Caco-2 (cell line): ENCODE data around the gene SLC12A7. TPM values are rescaled to one million over a fixed set of nuclear protein-coding genes. Genes with fewer than 3 reads are reported as not detected.

ENCODE experiments used
- BruUV-seq: library from RNA; stranded (reverse); fragments of 400-500 nt; replicated peaks from 2 replicates; lab custom pipeline; 2021; lab: Mats Ljungman, UMichigan
- CTCF ChIA-PET: fragments of 300-600 bp; sonication (Branson Sonifier 250); formaldehyde crosslinking; loops from one replicate; lab custom pipeline; 2022; ENCODE audit warnings: antibody characterized with exemption; lab: Charles Lee
- POLR2A ChIA-PET: fragments of 300-600 bp; sonication (Branson Sonifier 250); formaldehyde crosslinking; loops from one replicate; lab custom pipeline; 2022; ENCODE audit warnings: antibody characterized with exemption; lab: Charles Lee
- DNase-seq, 2 experiments: peaks; one replicate each; pipeline versions ENCODE4 v3.0.0 to v3.0.0-alpha.2; 2020 to 2022
- H3K27me3 ChIP-seq: replicated peaks from 2 replicates; pipeline ENCODE4 v1.6.0; 2011; ENCODE audit warnings: low read length; ENCODE audit not compliant: control insufficient read depth, insufficient read depth
- H3K36me3 ChIP-seq: 2 replicates; pipeline ENCODE4 v1.5.1; 2011; ENCODE audit warnings: low read length; ENCODE audit not compliant: control insufficient read depth, insufficient read depth
- H3K4me1 ChIP-seq: fragments of 250-450 bp; sonication (Bioruptor Pico); 2 replicates; pipeline ENCODE4 v1.5.1; 2020; ENCODE audit warnings: mild to moderate bottlenecking
- H3K4me3 ChIP-seq: 2 replicates; pipeline ENCODE4 v1.5.1; 2011; ENCODE audit warnings: low read depth, mild to moderate bottlenecking, control low read depth, low read length
- H3K9me3 ChIP-seq: fragments of 250-450 bp; sonication (Bioruptor Pico); 2 replicates; pipeline ENCODE4 v1.5.1; 2020; ENCODE audit warnings: mild to moderate bottlenecking, moderate library complexity
- H3K27ac Mint-ChIP-seq: one replicate; pipeline ENCODE4 v1.8.0; 2022; ENCODE audit warnings: mixed read lengths; ENCODE audit not compliant: unreplicated experiment
- H3K27me3 Mint-ChIP-seq: one replicate; pipeline ENCODE4 v1.8.0; 2022; ENCODE audit warnings: mixed read lengths; ENCODE audit not compliant: insufficient read depth, unreplicated experiment
- H3K36me3 Mint-ChIP-seq: one replicate; pipeline ENCODE4 v1.8.0; 2022; ENCODE audit warnings: mild to moderate bottlenecking, mixed read lengths; ENCODE audit not compliant: insufficient read depth, unreplicated experiment
- H3K4me1 Mint-ChIP-seq: one replicate; pipeline ENCODE4 v1.8.0; 2022; ENCODE audit warnings: low read depth, mixed read lengths; ENCODE audit not compliant: unreplicated experiment
- H3K4me3 Mint-ChIP-seq: one replicate; pipeline ENCODE4 v1.8.0; 2022; ENCODE audit warnings: mild to moderate bottlenecking, moderate library complexity, mixed read lengths; ENCODE audit not compliant: unreplicated experiment
- H3K9me3 Mint-ChIP-seq: one replicate; pipeline ENCODE4 v1.8.0; 2022; ENCODE audit warnings: mixed read lengths; ENCODE audit not compliant: unreplicated experiment
- intact Hi-C: fragments of 100-400 bp; cut with micrococcal nuclease; formaldehyde crosslinking; loops from one replicate; pipeline ENCODE4 v1.10.0; 2022; ENCODE audit not compliant: unreplicated experiment
- total RNA-seq: library from RNA; stranded (reverse); gene quantifications from 2 replicates; pipeline ENCODE4 v1.2.3, GENCODE V29; 2022
- TF ChIP-seq, protein P1 (sequence below), 2 experiments: fragments of 200-600 bp in 1 of 2; IDR thresholded peaks; 1 replicate in 1 of 2; 2 replicates in 1 of 2; pipeline versions ENCODE4 v1.5.1 to v1.8.0; 2011 to 2022; ENCODE audit warnings: antibody characterized with exemption in 1 of 2, control low read depth in 1 of 2, inconsistent platforms in 1 of 2, low read depth in 1 of 2, low read length in 1 of 2, mild to moderate bottlenecking in 1 of 2, moderate library complexity in 1 of 2; ENCODE audit not compliant: insufficient read depth in 1 of 2, severe bottlenecking in 1 of 2, unreplicated experiment in 1 of 2

SLC12A7 gene
- total RNA-seq, 1 experiment from 2014 or later: 41.7 TPM

DNA sequence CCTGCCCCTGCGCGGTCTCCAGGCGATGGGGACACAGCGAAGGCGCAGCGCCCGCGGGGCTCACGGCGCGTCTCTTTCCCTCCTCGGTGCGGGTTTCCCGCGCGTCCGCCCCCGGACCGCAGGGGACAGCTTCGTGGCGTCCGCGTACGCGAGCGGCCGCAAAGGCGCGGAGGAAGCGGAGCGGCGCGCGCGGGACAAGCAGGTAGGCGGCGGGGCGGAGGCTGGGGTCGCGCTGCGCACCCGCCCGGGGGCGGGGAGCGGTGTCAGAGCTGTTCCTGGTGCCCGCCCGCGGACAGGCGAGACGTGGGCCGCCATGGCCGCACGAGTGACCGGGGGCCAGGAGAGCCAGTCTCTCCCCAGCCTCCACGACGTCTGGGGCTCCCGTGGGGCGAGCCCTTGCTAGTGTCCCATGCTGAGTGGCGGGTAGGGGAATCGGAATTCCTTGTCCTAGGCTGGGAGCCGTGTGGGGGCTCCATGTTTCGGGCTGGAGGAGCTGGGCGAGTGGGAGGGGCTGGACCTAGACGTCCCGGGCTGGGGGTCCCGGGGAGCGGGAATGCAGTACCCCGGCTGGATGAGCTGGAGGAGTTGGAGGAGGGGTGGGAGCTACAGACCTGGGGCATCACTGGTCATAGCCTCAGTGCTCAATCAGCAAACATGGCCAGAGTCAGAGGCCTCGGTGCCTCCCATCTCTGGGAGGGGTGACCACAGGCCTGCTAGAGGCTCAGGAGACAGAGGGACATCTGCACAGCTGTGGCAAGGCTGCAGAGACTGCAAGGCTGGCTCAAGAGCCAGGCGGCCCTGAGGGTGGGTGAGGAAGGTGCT is 102.3 kb downstream of the SLC12A7 start:
- H3K27me3 ChIP-seq: no peaks in the 10 kb centered on the region
- intact Hi-C loops: loop anchor here (1.0 kb wide), 2 partner anchors 19 to 86 kb away; no protein-coding TSS in a partner anchor
- H3K4me3 ChIP-seq: peak overlapping the region; percentile 50
- ChIA-PET POLR2A (interaction anchor here (0.6 kb wide), 1 partner anchor 137 kb away, joined by 4 read pairs; no protein-coding TSS in a partner anchor), CTCF (interaction anchor here (0.6 to 3.2 kb wide), 13 partner anchors 10 to 131 kb away, joined by 3 to 46 read pairs (median 5); no protein-coding TSS in a partner anchor)
- TF ChIP-seq, protein P1, sequence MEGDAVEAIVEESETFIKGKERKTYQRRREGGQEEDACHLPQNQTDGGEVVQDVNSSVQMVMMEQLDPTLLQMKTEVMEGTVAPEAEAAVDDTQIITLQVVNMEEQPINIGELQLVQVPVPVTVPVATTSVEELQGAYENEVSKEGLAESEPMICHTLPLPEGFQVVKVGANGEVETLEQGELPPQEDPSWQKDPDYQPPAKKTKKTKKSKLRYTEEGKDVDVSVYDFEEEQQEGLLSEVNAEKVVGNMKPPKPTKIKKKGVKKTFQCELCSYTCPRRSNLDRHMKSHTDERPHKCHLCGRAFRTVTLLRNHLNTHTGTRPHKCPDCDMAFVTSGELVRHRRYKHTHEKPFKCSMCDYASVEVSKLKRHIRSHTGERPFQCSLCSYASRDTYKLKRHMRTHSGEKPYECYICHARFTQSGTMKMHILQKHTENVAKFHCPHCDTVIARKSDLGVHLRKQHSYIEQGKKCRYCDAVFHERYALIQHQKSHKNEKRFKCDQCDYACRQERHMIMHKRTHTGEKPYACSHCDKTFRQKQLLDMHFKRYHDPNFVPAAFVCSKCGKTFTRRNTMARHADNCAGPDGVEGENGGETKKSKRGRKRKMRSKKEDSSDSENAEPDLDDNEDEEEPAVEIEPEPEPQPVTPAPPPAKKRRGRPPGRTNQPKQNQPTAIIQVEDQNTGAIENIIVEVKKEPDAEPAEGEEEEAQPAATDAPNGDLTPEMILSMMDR (IDR thresholded peaks at IDR 0.05; ENCODE audit: insufficient read depth in 1 of 2, low read depth in 1 of 2, low read length in 1 of 2, severe bottlenecking in 1 of 2, unreplicated experiment in 1 of 2): no peak
- Mint-ChIP-seq H3K36me3 (peaks cover 11% of the 10 kb centered on the region), H3K9me3 (no peaks in the 10 kb centered on the region), H3K4me1 (peaks cover 10% of the 10 kb centered on the region), H3K27me3 (no peaks in the 10 kb centered on the region), H3K4me3 (peak overlapping the region; percentile 63), H3K27ac (no peak overlapping the region)
- DNase-seq: peak in 1 of 2 experiments; percentile 9
- no TSS peak for BruUV-seq
- H3K4me1 ChIP-seq: peaks cover 34% of the 10 kb centered on the region
- no peaks in the 10 kb centered on the region for H3K36me3 ChIP-seq
- H3K9me3 ChIP-seq: no peaks in the 10 kb centered on the region

DNA sequence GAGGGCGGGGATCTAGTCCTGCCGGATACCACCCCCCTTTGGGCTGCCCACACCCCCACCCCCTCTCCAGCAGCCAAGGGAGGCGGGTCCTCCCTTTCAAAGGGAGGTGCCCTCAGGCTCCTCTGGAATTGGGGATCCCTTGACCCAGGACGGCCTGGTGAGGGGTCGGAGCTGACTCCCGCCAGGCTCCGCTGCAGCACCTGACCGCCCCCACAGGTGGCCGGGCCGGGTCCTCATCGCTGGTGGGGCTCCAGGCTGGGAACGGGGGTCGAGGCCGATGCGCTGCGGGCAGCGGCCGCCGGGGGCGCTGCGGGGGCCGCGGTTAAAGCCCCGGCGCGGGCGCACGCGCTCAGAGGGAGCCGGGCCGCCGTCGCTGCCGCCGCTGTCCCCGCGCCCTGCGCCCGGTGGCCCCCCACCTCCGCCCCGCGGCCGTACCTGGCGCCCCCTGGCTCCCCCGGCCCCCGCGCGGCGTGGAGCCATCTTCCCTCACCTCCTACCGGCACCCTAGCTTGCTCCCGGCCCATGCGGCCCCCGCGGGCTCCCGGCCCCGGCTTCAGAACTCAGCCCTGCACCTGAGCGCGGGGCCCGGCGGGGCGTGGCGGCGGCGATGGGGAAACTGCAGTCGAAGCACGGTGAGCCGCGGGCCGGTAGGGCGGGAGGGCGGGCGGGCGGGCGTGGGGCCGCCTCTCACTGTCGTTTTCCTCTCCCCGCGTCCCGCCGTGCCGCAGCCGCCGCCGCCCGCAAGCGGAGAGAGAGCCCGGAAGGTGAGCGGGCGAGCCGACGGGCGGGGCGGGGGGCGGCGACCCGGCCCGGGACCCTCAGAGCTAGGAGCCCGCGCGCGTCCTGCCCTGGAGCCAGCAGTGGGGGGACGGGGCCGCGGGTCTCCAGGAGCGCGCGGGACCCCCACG is 103.2 kb downstream of the SLC12A7 start, which contains the start of gene NKD2:
TSS of gene NKD2 (plus strand) at position 352 of the 908 bp plus-strand sequence. CDS start at position 608, 256 bp downstream.
- peaks cover 10% of the 10 kb centered on the region for H3K4me1 Mint-ChIP-seq
- ChIA-PET POLR2A (interaction anchor here (0.6 kb wide), 1 partner anchor 138 kb away, joined by 4 read pairs; no protein-coding TSS in a partner anchor), CTCF (interaction anchor here (0.6 to 3.2 kb wide), 7 partner anchors 13 to 85 kb away, joined by 3 to 46 read pairs (median 6); no protein-coding TSS in a partner anchor)
- no peak within 1 kb of the TSS for H3K27ac Mint-ChIP-seq
- H3K9me3 Mint-ChIP-seq: no peaks in the 10 kb centered on the region
- BruUV-seq: no TSS peak
- Histone ChIP-seq H3K27me3 (no peaks in the 10 kb centered on the region), H3K9me3 (no peaks in the 10 kb centered on the region), H3K4me1 (peaks cover 36% of the 10 kb centered on the region), H3K4me3 (peak within 1 kb of the TSS; percentile 50), H3K36me3 (no peaks in the 10 kb centered on the region)
- no peaks in the 10 kb centered on the region for H3K27me3 Mint-ChIP-seq
- intact Hi-C loops: no loop called here
- H3K4me3 Mint-ChIP-seq: peak within 1 kb of the TSS; percentile 63
- peak; percentile 39 to 76 for DNase-seq
- peaks cover 11% of the 10 kb centered on the region for H3K36me3 Mint-ChIP-seq
- TF ChIP-seq, protein P1 (IDR thresholded peaks at IDR 0.05; ENCODE audit: insufficient read depth in 1 of 2, low read depth in 1 of 2, low read length in 1 of 2, severe bottlenecking in 1 of 2, unreplicated experiment in 1 of 2): peak; percentile 39 to 81
